ENCODE measurements around the gene DNAJB5. TPM values are rescaled to one million over a fixed set of nuclear protein-coding genes. Genes with fewer than 3 reads are reported as not detected.

Gene DNAJB5
- total RNA-seq, 1 donor from 2014 or later = 8.0 TPM

Other genes starting within 250 kb of the DNAJB5 start
- 0.39 TPM for gene PHF24, start 31.5 kb upstream of the DNAJB5 start, total RNA-seq
- 280 TPM for gene VCP, start 82.9 kb downstream of the DNAJB5 start, total RNA-seq
- gene FANCG, start 90.2 kb downstream of the DNAJB5 start, total RNA-seq = 11.3 TPM
- 15.2 TPM for gene PIGO, start 106.8 kb downstream of the DNAJB5 start, total RNA-seq
- 95.4 TPM for gene STOML2, start 113.4 kb downstream of the DNAJB5 start, total RNA-seq
- gene ATOSB, start 126.1 kb downstream of the DNAJB5 start, total RNA-seq = 27.7 TPM
- 29.0 TPM for gene UNC13B, start 172.3 kb downstream of the DNAJB5 start, total RNA-seq

Measured in mesenteric fat pad (tissue), 1 donor.